Sigmoid colon (tissue), 7 donors: ENCODE measurements around the gene SULF2. TPM values are rescaled to one million over a fixed set of nuclear protein-coding genes. Genes with fewer than 3 reads are reported as not detected.

Experiments used
- DNase-seq: peaks from one replicate; pipeline ENCODE4 v3.0.0-alpha.2; 2019
- H3K27ac ChIP-seq, 4 donors: fragments of 200-600 bp; sonication (generic); one replicate each; pipeline ENCODE4 v1.5.1; 2016 to 2019; ENCODE audit warnings: mild to moderate bottlenecking in 1 of 4
- H3K27me3 ChIP-seq, 3 donors: fragments of 200-600 bp; sonication (generic); one replicate each; pipeline ENCODE4 v1.5.1; 2019; ENCODE audit warnings: mild to moderate bottlenecking in 1 of 3
- H3K36me3 ChIP-seq, 4 donors: fragments of 200-600 bp; sonication (generic); one replicate each; pipeline ENCODE4 v1.5.1; 2016 to 2019
- H3K4me1 ChIP-seq, 4 donors: fragments of 200-600 bp; sonication (generic); one replicate each; pipeline ENCODE4 v1.5.1; 2017 to 2019
- H3K4me3 ChIP-seq, 4 donors: fragments of 200-600 bp; sonication (generic); one replicate each; pipeline ENCODE4 v1.5.1; 2017 to 2019; ENCODE audit warnings: mild to moderate bottlenecking in 2 of 4, moderate library complexity in 1 of 4
- H3K9me3 ChIP-seq, 4 donors: fragments of 200-600 bp in 3 of 4; sonication (generic) in 3 of 4; one replicate each; pipeline versions ENCODE4 v1.5.1 to v1.6.1; 2013 to 2019
- CTCF ChIP-seq, 4 experiments: fragments of 450-650 bp in 3 of 4; fragments of 200-600 bp in 1 of 4; IDR thresholded peaks; one replicate each; pipeline ENCODE4 v1.5.1; 2016 to 2019; ENCODE audit warnings: antibody characterized with exemption in 4 of 4, mild to moderate bottlenecking in 3 of 4, moderate library complexity in 2 of 4
- EP300 ChIP-seq, 4 donors: sonication (generic); formaldehyde crosslinking; IDR thresholded peaks; one replicate each; pipeline ENCODE4 v1.6.1; 2017; ENCODE audit warnings: antibody characterized with exemption in 4 of 4
- POLR2A ChIP-seq, 2 donors: fragments of 450-650 bp; IDR thresholded peaks; one replicate each; pipeline ENCODE4 v1.6.1; 2016; ENCODE audit warnings: antibody characterized with exemption in 2 of 2, mild to moderate bottlenecking in 2 of 2, moderate library complexity in 2 of 2
- POLR2AphosphoS5 ChIP-seq, 4 donors: sonication (generic); formaldehyde crosslinking; IDR thresholded peaks; one replicate each; pipeline ENCODE4 v1.6.1; 2017; ENCODE audit warnings: antibody characterized with exemption in 4 of 4
- WGBS, 2 donors: extraction: QIAGEN DNeasy Blood & Tissue Kit; methylation state at CpG; one replicate each; pipeline ENCODE4 v1.1.7; 2013; 5-methylcytosine and 5-hydroxymethylcytosine counted together
- intact Hi-C: fragments of 100-400 bp; cut with DNase I; formaldehyde crosslinking; loops from one replicate; pipeline ENCODE4 v1.15.1; 2023
- polyA plus RNA-seq, 3 donors: library from polyadenylated mRNA; stranded (reverse); fragments of 200-250 nt; gene quantifications; one replicate each; pipeline ENCODE4 v1.2.3, GENCODE V29; 2013
- total RNA-seq, 4 donors: library from RNA; depleted of rRNA; stranded (reverse); fragments of >200 nt; gene quantifications; one replicate each; pipeline ENCODE4 v1.1.0, GENCODE V29; 2016
- donor health status: healthy with polysubstance abuse.
- donor health status: Bipolar disorder and iron deficiency.
- donor health status: healthy.

SULF2 gene
- total and polyA plus RNA-seq, 7 donors, result 14.6 to 70.1 (median 28.2) TPM

DNA sequence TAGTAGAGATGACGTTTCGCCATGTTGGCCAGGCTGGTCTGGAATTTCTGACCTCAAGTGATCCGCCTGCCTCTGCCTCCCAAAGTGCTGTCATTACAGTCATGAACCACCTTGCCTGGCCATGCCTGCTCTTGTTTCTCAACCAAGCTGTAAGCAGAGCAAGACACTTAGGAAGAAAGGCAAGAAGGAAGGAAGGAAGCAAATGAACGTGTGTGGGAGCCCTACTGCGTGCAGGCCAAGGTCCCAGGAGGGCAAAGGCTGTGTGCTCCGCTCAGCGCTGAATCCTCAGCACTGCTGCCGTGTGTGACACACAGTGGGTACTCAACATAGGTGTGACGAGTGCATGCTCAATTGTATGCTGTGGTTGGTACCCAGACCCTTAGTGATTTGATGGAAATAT, 47.4 kb downstream of the SULF2 start:
- no peak for TF ChIP-seq CTCF (IDR thresholded peaks at IDR 0.05)
- no peak for TF ChIP-seq POLR2A (IDR thresholded peaks at IDR 0.05)
- 93 to 97% methylated on average over 9 of the region's 9 CpGs for WGBS, 2 donors
- no peaks in the 10 kb centered on the region for H3K27me3 ChIP-seq
- no peak for DNase-seq
- intact Hi-C loops, result no loop called here
- peaks cover 0 to 16% (median 0%) of the 10 kb centered on the region in 4 donors for H3K36me3 ChIP-seq
- no peak overlapping the region for H3K4me3 ChIP-seq
- H3K9me3 ChIP-seq, result no peaks in the 10 kb centered on the region
- peaks cover 0 to 12% (median 3%) of the 10 kb centered on the region in 4 donors for H3K4me1 ChIP-seq
- no peak overlapping the region for H3K27ac ChIP-seq

GRCh38 chr20:47736570-47737152, 48.6 kb downstream of the SULF2 start:
- no peak overlapping the region for H3K4me3 ChIP-seq
- intact Hi-C loops, result no loop called here
- WGBS, 2 donors, result 92 to 94% methylated on average over 26 of the region's 26 CpGs

GRCh38 chr20:47735412-47736400, 49.6 kb downstream of the SULF2 start:
- intact Hi-C loops, result no loop called here
- Histone ChIP-seq H3K36me3 (peaks cover 0 to 27% (median 0%) of the 10 kb centered on the region in 4 donors), H3K27ac (no peak overlapping the region), H3K4me1 (no peaks in the 10 kb centered on the region), H3K9me3 (no peaks in the 10 kb centered on the region), H3K27me3 (no peaks in the 10 kb centered on the region), H3K4me3 (no peak overlapping the region)
- DNase-seq, result no peak
- WGBS, 2 donors, result 74 to 85% methylated on average over 17 of the region's 17 CpGs
- TF ChIP-seq EP300 (IDR thresholded peaks at IDR 0.05) (no peak), CTCF (IDR thresholded peaks at IDR 0.05) (no peak), POLR2A (IDR thresholded peaks at IDR 0.05) (no peak), POLR2AphosphoS5 (IDR thresholded peaks at IDR 0.05) (peak in 1 of 4 donors; percentile 8)

More at GRCh38 chr20:47736570-47737152, 48.6 kb downstream of the SULF2 start:
- Histone ChIP-seq H3K27me3 (no peaks in the 10 kb centered on the region), H3K27ac (no peak overlapping the region), H3K4me1 (peaks cover 0 to 4% (median under 1%) of the 10 kb centered on the region in 4 donors), H3K9me3 (no peaks in the 10 kb centered on the region), H3K36me3 (peaks cover 0 to 22% (median 0%) of the 10 kb centered on the region in 4 donors)
- TF ChIP-seq POLR2A (IDR thresholded peaks at IDR 0.05) (no peak), EP300 (IDR thresholded peaks at IDR 0.05) (no peak)
- DNase-seq, result no peak

DNA sequence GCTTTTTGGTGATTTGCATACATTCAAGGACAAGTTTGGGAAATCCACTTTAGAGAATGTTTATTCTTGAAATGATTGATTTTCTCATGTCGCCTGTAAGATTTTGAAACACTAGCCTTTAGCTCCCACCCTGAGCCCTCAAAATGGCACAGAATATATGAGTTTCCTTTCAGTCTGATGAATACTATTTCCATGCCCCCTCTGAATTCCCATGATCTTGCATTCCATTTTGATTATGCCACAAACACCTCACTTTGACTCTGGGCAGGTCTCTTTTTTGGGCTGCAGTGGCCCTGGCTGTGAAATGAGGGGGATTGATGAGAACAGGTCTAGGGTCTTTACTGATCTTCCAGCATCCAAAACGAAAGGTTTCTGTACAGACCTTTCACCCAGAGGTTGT, 50.4 kb downstream of the SULF2 start:
- no peaks in the 10 kb centered on the region for H3K27me3 ChIP-seq
- TF ChIP-seq EP300 (IDR thresholded peaks at IDR 0.05) (no peak), CTCF (IDR thresholded peaks at IDR 0.05) (no peak)
- DNase-seq, result no peak
- peaks cover 0 to 27% (median 0%) of the 10 kb centered on the region in 4 donors for H3K36me3 ChIP-seq
- no peaks in the 10 kb centered on the region for H3K9me3 ChIP-seq
- no peak overlapping the region for H3K27ac ChIP-seq
- 87 to 91% methylated on average over 2 of the region's 2 CpGs for WGBS, 2 donors
- intact Hi-C loops, result no loop called here
- no peak overlapping the region for H3K4me3 ChIP-seq
- no peaks in the 10 kb centered on the region for H3K4me1 ChIP-seq

DNA sequence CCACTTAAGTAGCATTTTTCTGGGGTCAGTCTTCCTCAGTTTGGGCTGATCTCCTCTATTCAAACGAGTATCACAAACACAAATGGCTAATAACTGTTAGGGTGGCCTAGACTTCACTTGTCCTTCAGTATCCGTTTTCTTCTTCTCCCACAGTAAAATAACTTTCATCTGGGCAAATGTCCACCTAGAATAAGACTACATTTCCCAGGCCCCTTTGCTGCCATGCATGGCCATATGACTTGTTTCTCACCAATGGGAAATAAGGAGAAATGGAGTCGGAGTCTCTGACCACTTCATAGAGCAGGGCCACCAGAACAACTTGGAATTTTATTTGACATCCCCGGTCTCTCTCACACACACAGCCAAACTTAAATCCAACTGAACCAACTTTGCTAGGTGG, 51.4 kb downstream of the SULF2 start:
- 87 to 89% methylated on average over 4 of the region's 4 CpGs for WGBS, 2 donors
- intact Hi-C loops, result no loop called here
- no peak for DNase-seq

More for the DNA sequence above, 51.4 kb downstream of the SULF2 start:
- Histone ChIP-seq H3K4me3 (no peak overlapping the region), H3K9me3 (no peaks in the 10 kb centered on the region), H3K4me1 (no peaks in the 10 kb centered on the region), H3K27ac (no peak overlapping the region), H3K36me3 (peaks cover 0 to 27% (median 0%) of the 10 kb centered on the region in 4 donors), H3K27me3 (no peaks in the 10 kb centered on the region)
- TF ChIP-seq POLR2AphosphoS5 (IDR thresholded peaks at IDR 0.05) (no peak), POLR2A (IDR thresholded peaks at IDR 0.05) (no peak)
